Brain pericyte (primary cell): ENCODE results near the gene RNF6.
A peak's percentile ranks its signal among the peaks of the same experiment; 100 is the strongest.

ENCODE experiments used
- DNase-seq: peaks from one replicate; pipeline ENCODE4 v3.0.0-alpha.2; 2012; ENCODE audit warnings: low read depth, low spot score

RNF6 gene

DNA sequence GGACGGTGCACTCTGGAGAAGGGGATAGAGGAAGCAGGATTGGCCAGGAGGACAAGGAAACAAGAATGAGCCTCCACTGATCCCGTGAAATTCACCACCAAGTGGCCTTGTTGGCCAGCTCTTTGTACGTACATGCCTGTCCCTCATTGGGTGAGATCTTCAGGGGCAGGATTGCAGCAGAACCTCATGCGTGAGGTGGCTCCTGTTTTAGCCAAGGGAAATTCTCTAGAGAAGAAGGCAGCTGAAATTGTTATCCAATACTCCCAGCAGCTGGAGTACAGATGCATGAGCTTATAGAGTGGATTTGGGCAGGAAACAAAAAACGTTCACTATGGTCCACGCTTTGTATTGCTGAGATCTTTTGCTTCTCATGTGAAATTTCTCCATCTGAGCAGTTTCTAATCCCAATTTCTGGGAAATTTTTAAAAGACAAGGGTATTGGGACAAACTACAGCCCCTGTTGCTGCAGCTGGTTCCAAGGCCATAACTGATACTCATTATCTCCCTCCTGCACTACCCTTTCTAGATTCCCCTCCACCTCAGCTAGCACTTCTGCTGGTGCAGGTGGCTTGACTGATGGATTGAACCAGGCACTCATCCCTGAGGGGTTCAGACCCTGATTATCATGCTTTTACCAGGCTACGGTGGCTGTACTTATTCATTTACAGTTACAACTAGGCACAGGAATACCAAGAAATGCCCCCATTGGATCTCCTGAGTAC lies 3.9 kb upstream of the RNF6 start:
- DNase-seq: no peak

DNA sequence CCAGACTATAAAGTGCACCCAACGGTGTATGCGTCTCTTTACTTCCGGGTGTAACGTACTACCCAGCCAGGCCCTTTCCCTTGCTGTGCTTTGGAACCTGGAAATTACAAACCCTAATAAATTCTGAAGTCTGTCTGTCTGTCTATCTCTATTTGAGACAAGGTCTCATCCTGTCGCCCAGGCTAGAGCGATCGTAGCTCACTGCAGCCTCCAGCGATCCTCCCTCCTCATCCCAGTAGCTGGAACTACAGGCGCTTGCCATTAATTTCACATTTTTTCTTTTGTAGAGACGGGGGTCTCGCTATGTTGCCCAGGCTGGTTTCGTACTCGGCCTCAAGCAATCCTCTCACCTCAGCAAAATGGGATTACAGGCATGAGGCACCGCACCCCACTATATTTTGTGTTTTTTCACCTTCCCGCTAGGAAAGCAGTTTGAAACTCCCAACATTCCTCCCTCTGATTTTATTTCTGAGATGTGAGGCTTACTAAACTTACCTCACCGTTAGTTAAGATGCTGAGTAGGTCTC lies 469 bp upstream of the RNF6 start:
- no peak for DNase-seq

DNA sequence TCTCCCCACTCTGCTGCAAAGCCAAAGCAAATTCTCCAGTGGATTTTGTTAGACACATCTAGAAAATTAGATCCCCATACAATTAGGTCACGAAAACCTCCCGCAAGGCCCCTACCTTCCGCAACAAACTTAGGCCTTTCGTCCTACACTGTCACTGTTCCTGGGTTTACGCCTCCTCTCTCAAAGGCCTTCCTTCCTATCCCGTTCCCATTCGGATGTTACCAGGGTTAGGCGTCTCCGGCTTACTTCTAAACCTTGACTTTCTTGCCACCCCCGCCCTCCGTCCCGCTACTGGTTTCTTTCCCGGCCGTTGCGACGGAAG lies 754 bp downstream of the RNF6 start:
- DNase-seq: no peak

DNA sequence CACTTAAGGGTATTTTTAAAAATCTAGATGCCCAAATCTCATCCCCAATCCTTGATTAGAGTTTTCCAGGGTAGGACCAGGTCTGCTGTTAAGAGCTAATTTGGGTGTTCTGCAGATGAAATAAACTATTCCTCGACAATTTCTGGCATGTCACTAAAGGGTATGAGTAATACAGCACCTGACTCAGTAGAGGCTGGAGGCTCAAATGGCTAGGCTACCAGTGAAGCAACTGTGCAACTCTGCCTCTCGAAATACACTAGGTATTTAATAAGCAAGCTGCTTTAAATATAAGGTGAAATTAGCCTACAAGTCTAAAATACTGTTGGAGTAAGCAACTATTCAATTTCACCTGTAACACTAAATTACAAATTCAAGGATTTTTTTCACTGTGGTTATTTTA lies 1.5 kb downstream of the RNF6 start:
- no peak for DNase-seq

DNA sequence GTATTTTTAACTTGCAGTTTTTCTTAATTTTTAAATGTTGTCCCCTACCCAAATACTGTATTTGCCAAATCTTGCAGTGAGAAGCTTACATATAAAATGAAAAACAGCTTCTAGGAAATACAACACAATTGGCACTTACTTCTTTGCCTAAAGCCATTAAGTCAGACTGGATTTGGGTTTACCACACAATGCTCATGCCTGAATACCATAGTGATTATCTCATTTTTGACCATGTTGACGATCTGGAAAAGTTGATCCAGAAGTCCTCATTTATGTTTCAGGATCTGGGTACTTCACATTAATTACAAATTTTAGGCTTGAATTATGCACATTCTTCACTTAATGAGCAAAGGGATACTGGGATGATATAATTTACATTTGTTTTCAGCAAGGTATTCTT lies 2.4 kb downstream of the RNF6 start:
- DNase-seq: no peak

DNA sequence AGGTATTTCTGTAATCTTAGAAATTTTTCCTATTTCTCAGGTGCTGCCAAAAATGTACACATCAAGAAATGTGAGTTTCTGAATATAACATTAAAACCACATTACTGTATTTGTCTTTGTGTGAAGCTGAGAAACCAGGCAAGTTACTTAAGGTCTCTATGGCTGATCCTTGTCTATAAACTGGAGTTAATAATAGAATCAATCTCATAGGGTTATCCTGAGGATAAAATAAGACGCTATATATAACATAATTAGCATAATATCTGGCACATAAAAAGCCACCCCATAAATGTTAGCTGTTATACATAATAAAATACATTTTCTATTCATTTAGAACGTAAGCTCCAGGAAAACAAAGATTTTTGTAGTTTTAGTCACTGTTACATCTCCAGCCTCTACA lies 6.1 kb downstream of the RNF6 start:
- DNase-seq: no peak

DNA sequence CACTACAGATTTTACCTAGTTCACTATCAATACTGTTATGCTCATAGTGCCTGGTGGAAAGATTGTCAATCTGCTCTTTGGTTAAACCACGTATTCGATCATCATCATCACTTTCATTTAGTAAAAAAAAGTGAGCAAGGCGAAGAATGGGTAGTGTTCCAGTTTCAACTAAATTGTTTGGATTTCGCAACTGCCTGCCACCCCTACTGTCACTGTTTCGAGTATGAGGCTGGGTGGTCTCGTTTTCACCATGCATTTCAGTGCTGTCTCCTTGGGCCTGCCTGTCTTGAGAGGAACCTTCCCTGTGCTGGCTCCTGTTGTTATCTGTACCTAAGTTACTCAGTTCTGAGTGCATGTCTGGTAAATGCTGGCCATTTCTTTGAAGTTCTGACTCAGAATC lies 8.1 kb downstream of the RNF6 start:
- no peak for DNase-seq

DNA sequence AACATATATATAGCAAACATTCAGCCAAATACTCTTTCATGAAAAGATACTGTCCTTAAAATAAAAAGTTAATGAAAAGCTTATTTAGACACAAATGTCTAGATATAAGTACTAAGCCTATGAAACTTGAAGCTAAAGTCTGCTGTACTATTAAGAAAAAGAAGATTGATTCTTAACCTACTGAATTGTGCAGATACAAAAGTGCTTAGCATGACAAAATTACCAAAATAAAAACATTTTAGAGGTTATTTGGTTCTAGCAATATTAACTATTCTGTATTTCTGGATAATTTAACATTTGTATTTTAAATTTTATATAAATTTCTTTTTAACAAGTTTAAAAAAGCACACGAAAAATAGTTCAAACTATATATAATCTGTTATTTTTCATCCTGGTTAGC lies 8.8 kb downstream of the RNF6 start:
- DNase-seq: no peak

DNA sequence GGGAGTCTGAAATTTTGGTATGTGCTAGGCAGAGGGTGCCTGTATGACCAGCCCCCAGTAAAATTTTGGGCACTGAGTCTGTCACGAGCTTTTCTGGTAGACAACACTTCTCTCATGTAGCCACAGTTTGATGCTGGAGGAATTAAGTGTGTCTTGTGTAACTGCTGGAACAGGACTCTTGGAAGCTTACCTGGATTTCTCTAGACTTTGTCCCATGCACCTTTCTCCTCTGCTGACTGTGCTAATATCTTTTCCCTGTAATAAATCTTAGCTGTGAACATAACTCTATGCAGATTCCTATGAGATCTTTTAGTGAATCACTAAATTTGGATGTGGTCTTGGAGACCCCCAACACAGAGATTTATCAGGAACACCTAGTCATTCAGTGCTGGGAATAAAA lies 13.8 kb downstream of the RNF6 start:
- DNase-seq: no peak

DNA sequence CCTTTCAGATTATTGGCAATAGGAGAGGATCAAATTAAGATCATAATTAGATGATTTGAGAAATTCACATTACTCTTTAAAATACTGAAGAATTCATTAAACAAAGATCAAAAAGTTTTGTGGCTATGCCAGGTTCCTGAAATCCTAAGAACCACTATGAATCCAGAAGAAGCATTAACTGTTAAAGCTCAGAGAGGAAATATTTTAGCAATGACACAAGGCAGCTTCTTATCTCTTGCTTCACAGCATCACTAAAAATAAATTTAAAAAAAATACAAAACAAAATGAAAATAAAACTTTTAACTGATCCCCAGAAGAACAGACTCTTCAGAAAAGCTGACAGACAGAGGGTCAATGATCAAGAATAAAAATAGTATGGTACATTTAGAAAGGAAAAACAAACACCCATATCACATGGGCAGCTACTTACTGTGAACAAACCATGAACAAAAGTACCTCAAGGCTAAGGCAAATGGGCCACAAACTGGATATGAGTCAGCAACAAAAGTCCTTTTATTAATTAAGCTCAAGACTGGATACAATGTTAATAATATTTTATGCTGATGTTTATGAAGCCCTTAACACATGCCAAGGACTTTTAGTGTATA lies 19.6 kb downstream of the RNF6 start:
- no peak for DNase-seq

DNA sequence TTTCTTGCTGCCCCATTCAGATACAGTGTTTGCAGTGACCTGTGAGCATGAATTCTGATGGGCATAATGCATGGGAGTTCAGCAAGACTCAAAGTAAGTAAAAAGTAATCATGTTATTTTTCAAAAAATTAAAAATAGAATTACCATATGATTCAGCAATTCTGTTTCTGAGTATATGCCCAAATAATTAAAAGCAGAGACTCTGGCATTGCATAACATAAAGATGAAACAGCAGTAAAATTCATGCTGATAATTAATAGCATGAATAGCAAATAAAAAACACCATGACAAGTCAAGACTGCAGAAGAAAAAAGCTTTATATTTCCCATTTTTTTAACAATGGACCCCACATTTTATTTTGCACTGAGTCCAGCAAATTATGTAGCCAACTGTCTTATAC lies 21.3 kb downstream of the RNF6 start:
- no peak for DNase-seq

DNA sequence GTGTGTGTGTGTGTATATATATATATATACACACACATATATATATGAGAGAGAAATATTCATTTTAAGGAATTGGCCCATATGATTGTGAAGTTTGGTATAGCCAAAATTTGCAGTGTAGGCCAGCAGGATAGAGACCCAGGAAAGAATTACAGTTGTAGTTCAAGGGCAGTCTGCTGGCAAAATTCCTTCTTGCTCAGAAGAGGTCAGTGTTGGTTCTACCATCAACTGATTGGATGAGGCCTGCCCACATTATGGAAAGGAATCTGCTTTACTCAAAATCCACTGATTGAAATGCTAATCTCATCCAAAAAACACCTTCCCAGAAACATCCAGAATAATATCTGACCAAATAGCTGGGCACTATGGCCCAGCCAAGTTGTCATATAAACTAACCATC lies 24.0 kb downstream of the RNF6 start:
- no peak for DNase-seq

DNA sequence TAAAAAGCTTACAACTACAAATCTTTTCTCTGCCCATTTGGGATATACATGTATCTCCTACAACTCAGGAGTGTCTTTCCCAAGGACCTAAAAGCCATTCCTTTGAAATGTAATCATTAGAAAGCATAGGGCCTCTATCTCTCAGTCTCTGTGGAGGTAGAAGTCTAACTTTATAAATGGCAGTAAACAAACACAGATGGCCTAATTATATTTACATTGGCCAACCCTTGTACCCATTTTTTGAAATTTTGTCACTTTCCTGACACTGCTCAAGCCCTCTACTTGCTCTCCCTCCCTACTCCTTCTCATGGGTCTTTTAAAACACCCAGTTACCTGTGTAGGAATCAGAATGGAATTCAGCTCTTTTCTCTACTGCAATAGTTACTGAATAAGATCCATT lies 24.8 kb downstream of the RNF6 start:
- no peak for DNase-seq

DNA sequence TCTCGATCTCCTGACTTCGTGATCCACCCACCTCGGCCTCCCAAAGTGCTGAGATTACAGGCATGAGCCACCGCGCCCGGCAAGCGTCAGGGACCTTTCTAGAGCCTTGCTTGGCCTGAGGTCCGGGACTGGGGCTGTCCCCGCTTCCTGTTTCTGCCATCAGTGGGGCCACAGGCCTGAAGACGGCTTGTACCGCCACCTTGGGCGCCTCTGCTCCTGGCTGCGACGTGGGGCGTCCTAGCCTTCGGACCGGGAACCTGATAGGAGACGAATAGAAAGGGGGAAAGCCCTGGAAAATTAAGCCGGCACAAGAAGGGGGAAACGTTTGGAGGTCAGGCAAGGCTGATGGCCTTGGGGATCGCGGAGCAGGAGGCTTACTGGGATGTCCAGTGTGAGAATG lies 35.1 kb downstream of the RNF6 start:
- no peak for DNase-seq

DNA sequence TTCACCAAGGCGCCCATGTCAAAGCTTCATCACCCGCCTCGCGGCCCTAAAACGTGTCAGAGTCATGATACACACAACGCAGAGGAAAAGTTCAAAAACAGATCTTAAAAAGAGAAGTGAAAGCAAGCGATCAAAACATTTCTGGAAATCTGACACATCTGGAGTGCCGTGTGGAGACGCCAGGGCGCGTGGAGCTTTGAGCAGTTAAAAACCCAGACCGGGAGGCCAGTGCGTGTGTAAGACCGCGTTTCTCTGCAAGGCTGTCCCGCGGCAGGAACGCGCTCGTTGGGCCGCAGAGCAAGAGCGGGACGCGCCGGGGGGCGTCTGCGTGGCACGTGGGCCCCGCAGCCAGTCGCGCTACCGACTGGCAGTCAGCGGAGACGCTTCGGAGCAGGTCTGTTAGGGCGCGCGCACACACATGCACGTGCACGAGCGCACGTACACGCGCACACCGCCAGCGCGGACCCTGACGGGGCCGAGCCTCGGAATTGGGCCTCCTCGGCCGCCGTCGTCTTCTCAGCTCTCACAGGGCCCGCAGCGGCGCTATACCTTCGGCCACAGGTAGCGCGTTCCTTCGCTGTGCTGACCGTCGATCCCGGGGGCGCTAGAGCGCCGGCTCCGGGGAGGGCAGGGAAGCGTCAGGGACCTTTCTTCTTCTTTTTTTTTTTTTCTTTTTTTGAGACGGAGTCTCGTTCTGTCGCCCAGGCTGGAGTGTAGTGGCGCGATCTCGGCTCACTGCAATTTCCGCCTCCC lies 35.8 kb downstream of the RNF6 start:
- peak; percentile 80 for DNase-seq

DNA sequence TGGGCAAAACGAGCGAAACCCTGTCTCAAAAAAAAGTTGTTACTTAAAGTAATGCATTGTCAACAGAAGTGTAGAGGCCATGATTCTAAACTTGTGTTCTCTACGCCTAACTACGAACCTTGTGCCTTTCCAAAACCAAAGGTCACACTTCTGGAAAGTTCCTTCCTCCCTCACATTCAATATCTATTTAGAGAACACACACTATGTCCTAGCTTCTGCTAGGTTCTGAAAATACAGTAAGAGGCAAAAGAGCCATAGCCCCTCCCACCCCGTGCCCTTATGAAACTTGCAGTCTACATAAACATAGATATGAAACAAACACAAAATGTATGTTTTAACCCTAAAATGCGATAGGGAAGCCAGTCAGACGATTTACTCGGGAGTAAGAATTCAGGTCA lies 36.4 kb downstream of the RNF6 start:
- no peak for DNase-seq

DNA sequence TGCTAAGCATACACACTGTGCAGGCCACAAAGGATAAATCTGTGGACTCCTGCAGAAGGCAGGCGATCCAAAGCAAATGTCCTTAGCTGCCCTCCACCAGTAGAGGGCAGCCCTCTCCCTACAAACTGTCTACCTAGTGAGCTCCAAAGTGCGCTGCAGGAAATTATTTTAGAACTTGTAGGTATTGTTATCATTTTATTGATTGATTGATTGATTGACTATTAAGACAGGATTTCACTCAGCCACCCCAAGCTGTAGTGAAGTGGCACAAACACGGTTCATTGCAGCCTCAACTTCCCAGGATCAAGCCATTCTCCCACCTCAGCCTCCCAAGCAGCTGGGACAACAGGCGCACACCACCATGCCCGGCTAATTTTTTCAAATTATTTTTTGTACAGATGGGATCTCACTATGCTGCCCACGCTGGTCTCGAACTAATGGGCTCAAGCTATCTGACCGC lies 37.3 kb downstream of the RNF6 start:
- DNase-seq: no peak

DNA sequence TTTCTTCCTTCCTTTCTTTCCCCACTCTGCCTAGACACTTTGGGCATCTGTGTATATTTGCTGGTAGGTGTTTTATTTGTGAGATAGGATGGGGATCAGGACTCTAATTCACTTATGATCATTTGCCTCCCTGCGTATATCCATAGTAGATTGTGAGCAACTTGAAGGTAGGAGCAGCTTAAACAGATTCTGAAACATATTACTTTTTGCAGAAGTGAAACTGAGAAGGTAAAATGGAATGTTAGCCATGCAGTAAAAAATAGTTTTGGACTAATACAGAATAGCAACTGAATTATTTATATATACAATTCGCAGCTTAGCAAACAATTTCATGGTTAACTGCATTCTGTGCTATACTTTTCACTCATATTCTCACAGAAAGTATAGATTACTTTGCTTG lies 38.7 kb downstream of the RNF6 start:
- no peak for DNase-seq

DNA sequence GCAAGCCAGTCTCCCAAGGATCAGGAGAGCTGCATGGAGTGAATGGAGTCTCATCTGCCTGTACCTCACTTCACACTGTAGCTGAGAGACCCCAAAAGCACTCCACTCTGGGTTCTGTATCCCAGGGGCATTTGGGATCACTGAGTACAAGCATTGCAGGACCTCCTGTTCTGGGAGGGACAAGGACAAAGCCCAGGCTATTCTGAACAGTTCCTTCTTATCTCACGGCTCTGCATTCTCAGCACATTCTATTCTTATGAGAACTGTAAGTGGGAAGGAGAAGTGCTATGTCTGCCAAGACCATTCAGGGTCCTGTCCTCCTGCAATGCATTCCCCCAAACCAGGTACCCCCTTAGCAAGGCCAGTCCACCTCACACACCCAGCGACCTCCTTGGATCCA lies 42.8 kb downstream of the RNF6 start:
- DNase-seq: no peak

DNA sequence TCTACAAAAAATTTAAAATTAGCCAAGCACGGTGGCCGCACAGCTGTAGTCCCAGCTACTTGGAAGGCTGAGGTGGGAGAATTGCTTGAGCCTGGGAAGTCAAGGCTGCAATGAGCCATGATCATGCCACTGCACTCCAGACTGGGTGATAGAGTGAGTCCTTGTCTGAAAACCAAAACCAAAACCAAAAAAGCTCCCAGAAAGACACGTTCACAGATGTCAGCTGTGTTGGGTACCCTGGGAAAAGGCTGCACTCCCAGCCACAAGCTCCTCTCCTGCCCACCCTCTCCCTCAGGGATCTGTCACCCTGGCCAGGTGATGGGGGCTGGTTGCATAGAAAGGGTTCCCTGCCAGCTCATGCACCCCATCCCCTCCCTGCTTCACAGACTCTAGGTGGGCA lies 53.3 kb downstream of the RNF6 start:
- no peak for DNase-seq

DNA sequence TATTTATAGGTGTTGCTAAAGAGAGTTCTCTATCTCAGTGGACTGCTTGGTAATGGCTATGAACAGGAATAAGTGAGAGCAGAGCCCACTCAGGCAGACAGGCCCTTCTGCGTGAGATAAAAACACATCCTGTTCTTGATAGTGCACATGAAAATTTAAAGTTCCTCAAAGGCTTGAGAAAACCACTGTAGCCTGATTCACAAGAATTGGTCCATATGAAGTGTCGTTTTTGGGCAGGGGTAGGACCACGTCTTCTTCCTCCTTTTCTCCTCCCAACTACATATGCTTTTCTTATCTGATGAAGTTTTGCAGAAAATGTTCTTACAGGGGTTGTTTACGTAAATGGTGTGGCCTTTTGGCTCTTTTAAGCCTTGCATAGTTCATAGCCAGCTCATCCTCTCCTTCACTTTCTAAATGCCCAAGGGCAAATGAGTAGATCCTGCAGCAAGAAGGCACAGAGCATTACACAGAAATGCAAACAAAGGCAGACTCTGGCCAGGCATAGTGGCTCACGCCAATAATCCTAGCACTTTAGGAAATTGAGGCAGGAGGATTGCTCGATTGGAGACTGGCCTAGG lies 53.8 kb downstream of the RNF6 start:
- DNase-seq: no peak

DNA sequence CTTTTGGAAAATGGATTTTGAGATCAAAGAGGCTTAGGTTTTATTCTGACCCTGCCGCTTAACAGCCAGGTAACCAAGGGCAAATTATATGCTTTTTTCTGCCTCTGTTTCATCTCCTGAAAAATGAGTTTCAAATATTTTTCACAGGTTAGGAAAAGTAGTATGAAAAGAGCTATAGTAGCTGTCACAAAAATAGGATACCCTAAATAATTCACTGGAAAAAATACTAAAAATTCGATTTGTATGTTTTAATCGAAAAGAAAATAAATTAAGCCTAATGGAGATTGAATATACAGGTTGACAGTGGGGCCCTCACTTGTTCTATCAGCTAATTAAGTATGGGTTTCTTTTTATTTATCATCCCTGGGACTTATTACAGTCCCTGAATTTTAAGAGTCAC lies 58.3 kb downstream of the RNF6 start:
- DNase-seq: no peak
